HG02852 (cell line): Measurements from ENCODE around the gene CFLAR.

ENCODE experiments used
- ATAC-seq: cut with Tn5 transposase; IDR thresholded peaks from one replicate; pipeline ENCODE4 v1.9.1; 2021; ENCODE audit warnings: mild to moderate bottlenecking, moderate library complexity; ENCODE audit not compliant: unreplicated experiment

CFLAR gene

GRCh38 chr2:201205515-201205849, 89.5 kb downstream of the CFLAR start:
- ATAC-seq, result no peak

GRCh38 chr2:201208563-201209252, 92.7 kb downstream of the CFLAR start:
- ATAC-seq, result peak; percentile 58

- no peak for ATAC-seq
These were observed 100.0 kb downstream of the CFLAR start for GRCh38 chr2:201215963-201216362.

- ATAC-seq, result no peak
These were observed 101.0 kb downstream of the CFLAR start for GRCh38 chr2:201216918-201217317.

DNA sequence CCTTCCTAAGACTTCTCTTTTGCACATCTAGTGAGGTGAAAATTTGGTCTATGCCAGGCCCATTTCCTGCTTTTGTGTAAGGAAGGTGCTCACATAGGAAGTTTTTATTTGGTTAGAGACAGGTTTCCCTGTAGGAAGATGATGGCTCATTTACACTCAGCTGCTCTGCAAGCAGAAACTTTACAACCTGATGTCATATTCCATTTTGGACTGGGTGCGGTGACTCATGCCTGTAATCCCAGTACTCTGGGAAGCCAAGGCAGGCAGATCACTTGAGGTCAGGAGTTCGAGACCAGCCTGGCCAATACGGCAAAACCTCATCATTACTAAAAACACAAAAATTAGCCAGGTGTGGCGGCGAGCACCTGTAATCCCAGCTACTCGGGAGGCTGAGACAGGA, 102.8 kb downstream of the CFLAR start:
- no peak for ATAC-seq

DNA sequence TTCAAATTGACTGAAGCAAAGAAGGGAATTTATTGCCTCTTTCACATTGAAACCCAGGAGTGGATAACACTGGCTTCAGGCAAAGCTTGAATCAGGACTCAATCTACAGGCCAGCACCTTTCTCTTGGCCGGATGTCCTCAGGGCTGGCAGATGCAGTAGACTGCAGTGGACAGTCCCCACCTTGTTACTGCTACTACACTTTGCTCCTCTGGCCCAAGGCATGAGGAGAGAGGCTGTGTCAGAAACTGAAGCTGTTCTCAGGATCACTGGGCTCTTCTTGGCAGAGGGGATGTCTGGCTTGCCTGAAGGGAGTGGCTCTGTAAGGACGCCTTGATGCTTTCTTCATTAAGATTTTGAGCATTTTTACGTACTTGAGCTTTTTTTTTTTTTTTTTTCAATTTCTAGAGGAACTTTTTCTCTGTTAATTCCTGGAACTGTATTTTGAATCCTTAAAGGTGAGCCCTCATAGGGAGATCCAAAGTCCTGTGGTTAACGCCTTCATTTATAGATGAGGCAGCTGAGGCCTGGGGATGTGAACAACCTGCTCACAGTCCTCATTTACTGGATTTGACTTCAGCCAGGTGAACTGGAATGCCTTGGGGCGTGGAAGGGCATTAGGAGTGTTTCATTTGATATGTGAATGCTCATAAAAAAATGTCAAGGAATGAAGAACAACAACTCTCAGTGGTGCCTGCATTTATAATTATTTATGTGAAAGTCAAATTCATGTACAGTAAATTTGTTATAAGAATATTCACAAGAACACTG, 103.5 kb downstream of the CFLAR start:
- no peak for ATAC-seq

GRCh38 chr2:201220102-201220570, 104.2 kb downstream of the CFLAR start:
- no peak for ATAC-seq

GRCh38 chr2:201223089-201224073, 107.4 kb downstream of the CFLAR start:
- peak; percentile 98 for ATAC-seq
